DND-41 (cell line): ENCODE data around the gene RBP4.

Experiments used
- ATAC-seq: fragments of 200-7000 bp; cut with Tn5 transposase; 3 replicates; pipeline ENCODE4 v1.9.1; 2021; ENCODE audit warnings: low read depth; ENCODE audit not compliant: insufficient read depth
- DNase-seq: peaks from one replicate; pipeline ENCODE4 v3.0.0-alpha.2; 2020
- H2AFZ ChIP-seq: 2 replicates; pipeline ENCODE4 v1.6.0; 2012; ENCODE audit warnings: low read depth, low read length
- H3K27ac ChIP-seq: 2 replicates; pipeline ENCODE4 v1.5.1; 2012; ENCODE audit warnings: low read length, inconsistent platforms
- H3K27me3 ChIP-seq: fragments of 200-600 bp; sonication (generic); 2 replicates; pipeline ENCODE4 v1.6.0; 2012; ENCODE audit warnings: low read length, mild to moderate bottlenecking, inconsistent platforms; ENCODE audit not compliant: insufficient read depth, poor library complexity
- H3K36me3 ChIP-seq: 2 replicates; pipeline ENCODE4 v1.5.1; 2012; ENCODE audit warnings: low read length, inconsistent platforms; ENCODE audit not compliant: insufficient read depth
- H3K4me1 ChIP-seq: 2 replicates; pipeline ENCODE4 v1.5.1; 2012; ENCODE audit warnings: mild to moderate bottlenecking, low read length; ENCODE audit not compliant: insufficient read depth
- H3K4me2 ChIP-seq: 2 replicates; pipeline ENCODE4 v1.6.0; 2012; ENCODE audit warnings: mild to moderate bottlenecking, moderate library complexity, low read length, inconsistent platforms; ENCODE audit not compliant: insufficient read depth
- H3K4me3 ChIP-seq, 2 experiments: fragments of 200-600 bp in 1 of 2; shearing (Covaris generic) in 1 of 2; 2 replicates each; pipeline ENCODE4 v1.5.1; 2012 to 2016; ENCODE audit warnings: inconsistent platforms in 2 of 2, low read length in 2 of 2, mild to moderate bottlenecking in 2 of 2, low read depth in 1 of 2, moderate library complexity in 1 of 2
- H3K79me2 ChIP-seq: 2 replicates; pipeline ENCODE4 v1.6.0; 2012; ENCODE audit warnings: low read length, inconsistent platforms; ENCODE audit not compliant: insufficient read depth
- H3K9ac ChIP-seq: 2 replicates; pipeline ENCODE4 v1.6.0; 2012; ENCODE audit warnings: low read depth, mild to moderate bottlenecking, inconsistent platforms, low read length, moderate library complexity
- H3K9me3 ChIP-seq: 2 replicates; pipeline ENCODE4 v1.5.1; 2012; ENCODE audit warnings: low read length, moderate library complexity, mild to moderate bottlenecking, inconsistent platforms; ENCODE audit not compliant: insufficient read depth, severe bottlenecking
- H4K20me1 ChIP-seq: 2 replicates; pipeline ENCODE4 v1.6.0; 2012; ENCODE audit warnings: low read length; ENCODE audit not compliant: insufficient read depth
- CTCF ChIP-seq: IDR thresholded peaks from 2 replicates; pipeline ENCODE4 v1.5.1; 2012; ENCODE audit warnings: borderline replicate concordance, low read length, moderate library complexity, mild to moderate bottlenecking; ENCODE audit not compliant: poor library complexity, severe bottlenecking; ENCODE audit errors: extremely low read depth
- EZH2 ChIP-seq: IDR thresholded peaks from 3 replicates; pipeline ENCODE4 v1.6.1; 2012; ENCODE audit warnings: borderline replicate concordance, low read depth, mild to moderate bottlenecking, moderate library complexity, low read length, inconsistent platforms; ENCODE audit not compliant: severe bottlenecking

Gene RBP4

GRCh38 chr10:93554760-93555432 is 46.1 kb downstream of the RBP4 start:
- TF ChIP-seq EZH2 (no peak), CTCF (peak; percentile 73)
- ATAC-seq (peak; percentile 62; the same call in 2 of the 3 replicates), DNase-seq (peak; percentile 25)
- H3K9me3 ChIP-seq: no peaks in the 10 kb centered on the region
- H3K9ac ChIP-seq: no peak overlapping the region
- H3K27ac ChIP-seq: no peak overlapping the region
- H3K4me2 ChIP-seq: no peak overlapping the region
- H3K79me2 ChIP-seq: no peaks in the 10 kb centered on the region
- no peak overlapping the region for H3K4me3 ChIP-seq
- no peaks in the 10 kb centered on the region for H3K36me3 ChIP-seq
- H3K4me1 ChIP-seq: no peaks in the 10 kb centered on the region
- H2AFZ ChIP-seq: no peak overlapping the region
- H3K27me3 ChIP-seq: no peaks in the 10 kb centered on the region
- H4K20me1 ChIP-seq: no peaks in the 10 kb centered on the region

DNA sequence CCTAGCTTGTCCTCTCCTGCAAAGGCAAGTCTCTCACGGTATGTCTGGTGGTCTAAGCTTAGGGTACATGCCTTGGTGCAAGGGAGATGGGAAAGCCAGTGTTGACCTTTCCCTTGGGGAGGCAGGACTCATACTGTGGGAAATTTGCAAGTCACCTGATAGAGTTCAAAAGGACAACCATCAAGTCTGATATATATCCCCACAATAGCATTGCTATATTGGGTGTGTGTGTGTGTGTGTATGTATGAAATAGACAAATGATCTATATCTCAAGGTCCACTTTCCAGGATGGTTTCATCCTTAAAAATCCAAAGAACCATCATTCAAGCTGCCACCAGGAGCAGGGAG is 46.7 kb downstream of the RBP4 start:
- H3K9me3 ChIP-seq: no peaks in the 10 kb centered on the region
- H3K27ac ChIP-seq: no peak overlapping the region
- H3K4me2 ChIP-seq: no peak overlapping the region
- ATAC-seq: no peak
- H3K36me3 ChIP-seq: no peaks in the 10 kb centered on the region
- no peak for DNase-seq
- no peaks in the 10 kb centered on the region for H4K20me1 ChIP-seq
- no peaks in the 10 kb centered on the region for H3K4me1 ChIP-seq
- H2AFZ ChIP-seq: no peak overlapping the region
- no peaks in the 10 kb centered on the region for H3K27me3 ChIP-seq
- TF ChIP-seq CTCF (no peak), EZH2 (no peak)
- H3K9ac ChIP-seq: no peak overlapping the region
- no peak overlapping the region for H3K4me3 ChIP-seq
- no peaks in the 10 kb centered on the region for H3K79me2 ChIP-seq

DNA sequence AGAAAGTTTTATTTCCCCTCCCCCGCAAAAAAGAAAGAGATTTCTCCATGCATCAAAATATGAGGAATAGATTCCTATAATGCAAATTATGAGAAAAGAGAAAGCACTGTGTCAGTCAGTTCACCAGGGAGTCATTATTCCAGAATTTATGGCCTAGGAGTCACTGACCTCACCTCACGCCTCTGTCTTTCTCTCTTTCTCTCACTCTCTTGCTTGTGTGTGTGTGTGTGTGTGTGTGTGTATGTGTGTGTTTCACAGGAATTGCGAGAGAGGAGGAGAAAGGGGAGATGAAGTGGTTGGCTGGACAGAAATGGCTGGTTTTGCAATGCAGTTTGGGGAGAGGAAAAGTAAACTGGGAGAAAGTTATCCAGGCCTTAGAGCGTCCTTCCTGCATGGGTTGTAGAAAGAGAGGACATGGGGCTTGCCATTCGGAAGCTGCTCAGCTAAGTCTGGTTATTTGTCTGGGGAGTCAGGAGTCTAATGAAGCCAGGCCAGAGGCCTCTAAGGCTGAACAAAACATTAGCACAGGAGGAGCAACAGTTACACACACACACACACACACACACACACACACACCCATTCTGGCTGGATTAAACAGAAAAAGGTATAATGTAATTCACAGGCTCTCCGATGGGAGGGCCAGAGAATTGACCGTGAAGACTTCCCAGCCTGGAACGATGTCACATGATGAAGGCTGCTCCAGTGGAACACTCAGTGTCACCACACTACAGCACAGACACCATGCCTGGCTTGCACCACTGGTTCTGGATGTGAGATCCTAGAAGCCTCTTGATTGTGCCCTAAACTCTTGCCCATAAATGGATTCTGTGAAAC is 47.3 kb downstream of the RBP4 start:
- no peaks in the 10 kb centered on the region for H3K4me1 ChIP-seq
- no peak overlapping the region for H3K27ac ChIP-seq
- no peak overlapping the region for H2AFZ ChIP-seq
- TF ChIP-seq CTCF: no peak
- no peak for TF ChIP-seq EZH2
- DNase-seq: no peak
- H4K20me1 ChIP-seq: no peaks in the 10 kb centered on the region
- H3K9ac ChIP-seq: no peak overlapping the region
- H3K4me3 ChIP-seq: no peak overlapping the region
- H3K4me2 ChIP-seq: no peak overlapping the region
- ATAC-seq: no peak
- H3K79me2 ChIP-seq: no peaks in the 10 kb centered on the region
- no peaks in the 10 kb centered on the region for H3K27me3 ChIP-seq
- H3K36me3 ChIP-seq: no peaks in the 10 kb centered on the region
- H3K9me3 ChIP-seq: no peaks in the 10 kb centered on the region
